ENCODE measurements around the gene BLACAT1.
"Not testable (repeated sequence)": the region's sequence is repeated elsewhere in the genome, so short reads cannot be mapped to it uniquely, and the experiment has no call there.

Gene BLACAT1

DNA sequence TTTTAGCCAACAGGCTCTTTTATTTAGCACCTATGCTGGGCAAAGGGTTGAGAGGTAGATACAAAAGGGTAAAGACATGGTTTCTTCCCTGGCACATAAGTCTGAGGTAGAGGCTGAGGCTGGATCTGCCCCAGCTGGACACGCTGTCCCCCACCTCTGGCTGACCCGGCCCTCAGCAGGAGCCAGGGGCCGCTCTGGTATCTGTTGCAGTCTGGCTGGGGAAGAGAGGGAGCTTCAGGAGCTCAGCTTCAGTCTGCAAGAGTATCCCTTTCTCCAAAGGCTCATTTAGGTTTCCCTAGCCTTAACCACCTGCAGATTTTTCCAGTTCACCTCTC is 14.2 kb downstream of the BLACAT1 start:
- DNase-seq (ENCODE audit: low read depth), result no peak

GRCh38 chr1:205441318-205441633 is 14.6 kb downstream of the BLACAT1 start:
- no peak for DNase-seq (ENCODE audit: low read depth)

- DNase-seq (ENCODE audit: low read depth), result peak; percentile 52
Observed at GRCh38 chr1:205440476-205441317, 15.1 kb downstream of the BLACAT1 start.

- no peak for DNase-seq (ENCODE audit: low read depth)
Observed at GRCh38 chr1:205440121-205440475, 15.7 kb downstream of the BLACAT1 start.

DNA sequence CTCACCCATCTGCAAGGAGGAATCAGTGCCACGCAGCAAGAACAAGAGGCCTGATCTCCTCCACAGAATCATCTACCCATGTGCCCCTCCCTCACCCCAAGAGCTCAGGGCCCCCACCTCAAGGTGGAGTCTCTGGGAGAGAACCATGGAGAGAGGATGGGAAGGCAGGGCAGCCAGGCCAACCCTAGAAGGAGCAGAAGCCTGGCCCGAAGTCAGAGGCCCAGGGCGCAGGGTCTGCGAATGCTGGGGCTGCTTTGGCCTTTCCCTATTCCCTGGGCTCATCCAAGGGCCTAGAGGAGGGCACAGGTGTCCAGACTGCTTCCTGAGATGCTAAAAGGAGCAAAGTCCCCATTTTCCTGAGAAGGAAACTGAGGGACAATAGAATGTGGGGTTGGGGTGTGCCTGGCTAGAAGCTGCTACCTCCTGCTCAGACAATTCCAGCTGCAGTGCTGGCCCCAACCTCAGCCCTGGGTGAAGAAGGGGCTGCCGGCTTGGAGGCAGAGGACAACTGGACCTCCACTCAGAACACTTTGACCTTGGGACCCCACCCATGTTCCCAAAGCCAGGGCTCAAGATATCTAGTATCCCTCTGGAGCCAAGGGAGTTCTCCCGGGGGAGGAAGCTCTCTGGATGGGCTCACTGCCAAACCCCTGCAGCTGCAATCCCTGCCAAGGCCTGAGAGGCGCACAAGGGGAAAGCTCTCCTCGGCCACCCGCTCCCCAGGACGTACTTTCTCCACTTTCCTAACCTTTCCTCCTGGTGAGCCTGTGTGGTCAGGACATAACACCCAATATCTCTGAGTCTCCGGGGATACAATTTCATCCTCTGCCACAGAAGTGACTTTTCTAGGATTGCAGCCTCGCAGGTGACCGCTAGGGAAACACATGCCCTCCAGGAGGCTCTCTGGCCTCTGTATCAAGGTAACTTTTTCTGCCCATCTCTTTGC is 17.4 kb downstream of the BLACAT1 start:
- DNase-seq (ENCODE audit: low read depth), result no peak

DNA sequence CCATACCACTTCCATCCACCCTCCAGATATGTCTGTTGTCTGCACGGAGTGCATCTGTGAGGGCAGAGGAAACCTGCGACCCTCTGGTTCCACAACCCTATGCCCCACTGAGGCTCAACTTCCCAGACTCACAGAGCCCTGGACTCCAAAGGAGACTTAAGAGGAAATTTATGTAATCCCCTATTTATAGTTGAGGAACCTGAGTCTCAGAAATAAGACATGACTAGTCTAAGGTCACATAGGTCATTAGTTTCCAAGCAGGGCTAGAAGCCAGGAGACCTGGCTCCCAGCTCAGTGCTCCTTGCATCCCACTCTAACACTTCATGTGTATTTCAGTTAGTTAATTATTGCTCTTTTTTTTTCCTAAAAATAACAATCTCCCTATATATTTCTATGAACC is 18.3 kb downstream of the BLACAT1 start:
- DNase-seq (ENCODE audit: low read depth), result no peak

- DNase-seq (ENCODE audit: low read depth), result no peak
Observed at GRCh38 chr1:205436776-205437410, 19.0 kb downstream of the BLACAT1 start.

DNA sequence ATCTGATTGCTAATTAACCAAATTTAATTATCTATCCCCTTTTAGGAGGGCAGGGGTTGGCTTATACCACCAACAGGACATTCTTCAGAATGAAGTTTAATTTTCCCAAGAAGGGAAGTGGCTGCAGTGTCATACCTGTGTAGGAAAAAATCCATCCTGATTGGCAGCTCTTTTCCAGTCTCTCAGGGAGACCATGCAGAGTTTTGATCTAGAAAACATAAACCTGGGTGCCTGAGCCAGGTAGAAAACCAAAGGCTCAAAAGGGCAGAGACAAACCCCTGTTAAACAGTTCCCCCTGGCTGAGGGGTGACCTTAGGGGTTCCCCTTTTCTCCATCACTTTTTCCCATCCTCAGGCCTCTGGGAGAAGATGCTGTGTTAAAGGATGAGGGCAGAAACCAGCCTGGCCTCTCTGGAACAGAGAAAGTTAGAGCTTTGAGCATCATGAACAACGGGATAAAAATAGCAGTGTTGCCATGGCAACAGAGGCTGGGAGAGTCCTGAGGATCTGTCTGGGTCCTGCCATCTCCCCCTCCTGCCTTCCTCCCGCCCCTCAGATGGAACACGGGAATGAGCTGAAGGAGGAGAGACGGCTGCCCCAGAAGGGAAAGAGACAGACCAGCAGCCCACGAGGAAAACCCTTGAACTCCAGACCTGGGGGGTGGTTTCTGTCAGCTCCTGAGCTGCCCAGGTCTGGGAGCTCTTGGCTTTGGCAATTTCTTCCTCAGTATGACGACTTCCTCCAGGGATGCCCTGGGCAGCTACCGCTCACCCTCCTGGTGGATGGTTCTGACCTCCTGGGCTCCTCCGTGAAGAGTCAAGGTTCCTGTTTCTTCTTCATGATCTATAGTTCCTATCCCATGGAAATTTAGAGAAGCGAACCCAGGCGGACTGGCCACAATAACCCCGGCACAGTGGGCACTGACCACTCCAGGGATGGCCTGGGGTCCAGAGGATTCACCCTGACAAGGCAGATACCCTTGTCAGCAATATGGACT is 20.0 kb downstream of the BLACAT1 start:
- no peak for DNase-seq (ENCODE audit: low read depth)

DNA sequence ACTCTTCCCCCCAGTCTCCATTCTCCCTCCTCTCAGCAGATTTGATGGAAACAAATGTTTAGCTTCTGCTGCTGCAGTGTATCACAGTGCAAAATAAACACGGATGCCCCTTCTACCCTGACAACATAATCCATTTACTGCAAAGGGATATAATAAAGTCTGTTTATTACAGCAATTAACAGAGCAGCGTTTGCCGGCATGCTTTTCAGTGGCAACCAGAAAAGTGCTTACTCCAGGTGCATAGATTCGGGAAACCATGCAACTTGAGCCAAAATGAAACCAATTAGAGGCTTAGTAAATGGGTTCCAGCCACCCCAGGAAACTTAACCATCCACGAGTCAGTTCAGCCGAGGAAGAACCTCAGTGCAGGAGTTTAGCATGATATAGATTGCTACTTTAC is 21.1 kb downstream of the BLACAT1 start:
- no peak for DNase-seq (ENCODE audit: low read depth)

- DNase-seq (ENCODE audit: low read depth), result not testable (repeated sequence)
Observed at GRCh38 chr1:205432692-205433091, 23.2 kb downstream of the BLACAT1 start.

DNA sequence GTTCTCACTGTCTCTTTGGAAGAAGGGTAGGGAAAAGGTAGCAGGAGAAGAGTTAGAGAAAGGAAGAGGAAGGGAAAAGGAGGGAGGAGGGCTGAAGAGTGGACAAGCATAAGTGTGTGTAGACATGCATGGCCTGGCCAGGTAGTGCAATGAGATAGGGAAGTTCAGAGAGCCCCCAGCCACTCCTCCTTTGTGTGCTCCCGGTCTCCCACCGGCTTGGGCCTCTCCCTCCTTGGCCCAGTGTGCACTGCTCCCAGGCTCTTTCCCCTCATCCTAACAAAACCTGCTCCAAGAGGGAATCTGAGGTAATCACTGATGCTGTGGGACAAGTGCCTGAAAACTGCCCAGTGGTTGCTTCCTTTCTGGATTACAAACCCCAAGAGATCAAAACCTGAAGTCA is 23.7 kb downstream of the BLACAT1 start:
- DNase-seq (ENCODE audit: low read depth), result no peak

DNA sequence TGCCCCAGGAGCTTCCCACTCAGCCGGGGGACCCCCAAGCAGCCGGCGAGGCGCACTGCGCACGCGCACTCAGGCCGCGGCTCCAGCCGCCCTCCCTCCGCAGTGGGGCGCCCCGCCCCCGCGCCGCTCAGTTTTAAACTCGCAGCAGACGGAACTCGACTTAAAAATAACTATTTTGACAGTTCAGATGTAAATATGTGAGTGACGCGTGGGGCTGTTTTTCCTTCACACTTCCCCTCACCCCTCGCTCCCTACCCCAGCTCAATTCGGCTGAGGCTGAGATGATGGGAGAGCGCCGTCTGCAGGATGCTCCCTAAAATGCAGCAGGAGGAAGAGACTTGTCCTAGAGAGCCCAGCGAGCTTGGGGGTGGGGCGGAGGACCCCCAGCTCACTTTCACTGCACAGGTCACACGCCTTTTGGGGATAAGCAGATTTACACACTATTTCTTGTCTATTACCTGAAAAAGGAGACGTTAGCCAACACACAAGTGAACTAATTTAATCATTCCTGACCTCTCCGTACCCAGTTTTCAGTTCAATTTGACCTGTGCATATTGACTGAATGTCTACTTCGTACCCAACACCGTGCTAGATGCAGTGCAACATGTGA is 25.0 kb downstream of the BLACAT1 start:
- DNase-seq (ENCODE audit: low read depth), result peak; percentile 34

DNA sequence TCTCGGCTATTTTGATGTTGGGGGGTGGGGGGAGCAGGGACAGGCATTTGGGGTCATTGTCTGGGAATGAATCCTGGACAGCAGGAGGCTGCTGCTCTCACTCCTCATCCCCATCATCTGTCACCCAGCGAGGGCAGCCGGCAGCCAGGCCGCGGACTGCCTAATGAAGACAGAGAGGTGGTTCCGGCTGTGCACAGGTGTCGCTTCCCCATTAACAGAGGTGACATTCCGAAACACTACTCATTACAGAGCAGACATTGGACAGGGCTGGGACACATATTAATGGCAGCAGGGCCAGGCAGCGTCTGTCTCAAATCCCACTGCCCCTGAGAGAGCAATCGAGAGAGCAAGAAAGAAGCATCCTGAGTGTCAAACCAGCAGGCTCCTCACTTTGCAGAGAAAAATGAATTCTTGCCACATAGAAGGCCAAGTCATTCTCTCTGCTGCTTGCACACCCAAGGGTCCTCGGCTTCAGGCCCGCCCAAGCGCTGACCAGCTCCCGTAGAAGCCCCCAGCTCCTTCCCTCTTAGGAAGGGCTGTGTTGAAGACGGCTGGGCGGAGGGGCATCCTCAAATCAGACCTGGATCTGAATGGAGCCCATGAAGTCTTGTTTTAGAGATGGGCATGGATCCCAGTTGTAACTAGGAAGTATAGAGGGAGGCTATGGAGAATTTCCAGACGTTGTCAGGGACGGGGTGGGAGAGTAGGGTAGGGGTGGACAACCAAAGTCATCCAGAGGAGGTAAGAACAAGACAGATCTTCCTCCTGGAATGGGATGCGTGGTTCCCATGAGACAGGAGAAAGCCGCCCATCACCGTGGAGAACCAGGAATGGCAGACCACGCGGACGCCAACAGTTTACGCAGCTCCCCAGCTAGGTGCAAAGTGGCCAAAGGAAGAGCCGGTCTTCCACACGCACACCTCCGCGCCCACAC is 25.8 kb downstream of the BLACAT1 start:
- DNase-seq (ENCODE audit: low read depth), result no peak

DNA sequence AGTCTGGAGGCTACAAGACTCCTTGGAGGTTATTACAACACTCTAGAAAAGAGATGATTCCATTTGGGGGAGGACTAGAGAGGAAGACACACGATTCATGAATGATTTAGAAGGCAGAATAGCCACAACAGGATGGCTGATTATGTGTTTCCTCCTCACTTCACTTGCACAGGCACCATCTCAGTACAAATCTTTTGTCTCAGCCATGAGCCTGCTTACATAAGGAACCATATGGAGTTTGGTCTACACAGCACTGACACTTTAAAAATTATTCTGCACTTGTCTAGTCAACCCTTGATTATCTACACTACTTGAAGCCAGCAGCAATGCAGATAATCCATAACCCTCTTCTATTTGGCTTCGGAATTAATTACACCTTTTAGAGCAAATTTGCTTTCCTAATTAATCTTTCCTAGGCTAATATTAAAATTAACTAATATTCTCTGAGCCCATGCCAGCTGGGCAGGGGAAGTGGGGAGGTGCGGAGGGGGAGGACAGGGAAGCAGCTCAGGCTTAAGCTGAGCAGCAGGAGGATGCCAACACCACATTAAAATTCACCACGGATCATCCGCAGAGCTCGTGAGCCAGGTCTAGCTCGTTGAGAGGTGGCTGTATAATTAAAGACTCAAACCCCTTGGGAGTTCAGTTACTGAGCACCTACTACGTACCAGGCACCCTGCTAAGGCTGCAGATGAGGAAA is 30.8 kb downstream of the BLACAT1 start:
- DNase-seq (ENCODE audit: low read depth), result no peak

GRCh38 chr1:205423814-205424399 is 31.9 kb downstream of the BLACAT1 start:
- no peak for DNase-seq (ENCODE audit: low read depth)

DNA sequence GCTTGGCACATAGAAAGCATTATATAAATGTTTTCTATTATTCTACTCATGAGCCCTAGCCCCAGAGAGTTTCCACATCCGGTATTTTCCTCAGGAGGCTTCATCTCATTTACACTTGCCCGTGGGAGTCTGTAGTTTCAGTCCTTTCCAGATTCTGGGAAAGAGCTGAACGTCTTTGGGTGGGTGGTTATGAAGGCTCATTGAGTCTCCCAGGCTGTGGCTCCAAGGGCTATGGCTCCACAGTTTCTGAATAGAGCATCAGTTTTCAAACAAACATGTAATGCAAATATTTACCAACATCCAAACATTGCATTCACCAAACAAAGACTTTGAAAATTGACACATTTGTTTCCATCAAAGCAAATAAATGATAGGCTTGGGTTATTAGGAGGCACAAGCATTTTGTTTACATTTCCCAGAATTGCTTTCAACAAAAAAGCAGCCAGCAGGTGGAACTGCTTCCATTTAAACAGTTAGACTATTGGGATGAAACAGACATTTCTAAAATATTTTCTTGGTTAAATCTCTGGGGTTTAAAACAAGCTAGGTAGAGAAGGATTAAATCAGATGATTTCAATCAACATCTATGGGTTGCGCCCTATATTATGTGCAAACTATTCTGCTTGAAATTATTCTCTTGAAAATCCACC is 32.7 kb downstream of the BLACAT1 start:
- DNase-seq (ENCODE audit: low read depth), result no peak

- DNase-seq (ENCODE audit: low read depth), result no peak
Observed at GRCh38 chr1:205421798-205422197, 34.0 kb downstream of the BLACAT1 start, which contains the start of gene LEMD1. Gene LEMD1 (minus strand): TSS chr1:205422056. CDS start chr1:205420536, 1,520 bp downstream.

DNA sequence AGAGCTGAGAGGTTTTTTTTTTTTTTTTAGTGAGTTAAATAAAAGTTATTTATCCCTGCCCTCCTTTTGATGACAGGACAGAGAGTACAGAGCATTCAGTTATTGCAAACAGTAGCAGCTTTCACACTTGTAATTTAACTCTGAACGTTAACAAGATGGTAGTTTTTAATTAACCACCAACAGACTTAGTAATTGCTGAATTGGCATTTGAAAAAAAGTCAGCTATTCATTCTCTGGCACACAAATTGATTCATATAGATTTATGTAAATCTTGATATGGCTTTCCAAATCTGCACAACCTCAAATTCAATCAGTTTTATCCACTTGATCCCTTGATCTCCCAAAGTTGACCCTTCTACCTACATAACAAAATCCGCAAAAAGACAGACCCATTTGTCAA is 34.9 kb downstream of the BLACAT1 start:
- no peak for DNase-seq (ENCODE audit: low read depth)

Data from activated T-cell treated with anti-CD3 and anti-CD28 coated beads for 1 hour (primary cell).